ENCODE results near the gene PPP2R2D. TPM values are rescaled to one million over a fixed set of nuclear protein-coding genes. Genes with fewer than 3 reads are reported as not detected.

Gene PPP2R2D
- total RNA-seq, 2 donors from 2014 or later: 23.8 to 30.6 TPM

DNA sequence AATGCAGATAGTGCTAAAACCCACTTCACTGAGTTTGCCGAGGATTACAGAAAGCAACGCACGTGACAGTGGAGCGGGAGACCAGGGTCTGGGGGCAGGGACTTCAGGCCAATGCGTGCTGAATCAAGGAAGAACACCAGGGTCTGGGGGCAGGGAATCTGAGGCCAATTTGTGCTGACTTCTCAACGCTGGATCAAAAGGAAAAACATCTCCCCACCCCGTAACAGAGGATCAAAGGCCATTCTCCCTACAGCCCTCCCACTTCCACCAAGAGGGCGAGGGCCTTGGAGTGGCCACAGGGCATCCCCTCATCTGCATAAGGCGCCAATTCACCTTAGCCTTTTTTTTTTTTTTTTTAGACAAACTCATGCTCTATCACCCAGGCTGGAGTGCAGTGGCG is 103.2 kb downstream of the PPP2R2D start:
- no peaks in the 10 kb centered on the region for H3K36me3 ChIP-seq
- H3K4me3 ChIP-seq: no peak overlapping the region
- no peaks in the 10 kb centered on the region for H3K4me1 ChIP-seq
- DNase-seq (ENCODE audit: low spot score): no peak
- no peak for TF ChIP-seq CTCF (IDR thresholded peaks at IDR 0.05)
- no peak overlapping the region for H3K27ac ChIP-seq
- no peaks in the 10 kb centered on the region for H3K9me3 ChIP-seq
- H3K27me3 ChIP-seq: no peaks in the 10 kb centered on the region

GRCh38 chr10:132005147-132005546 is 104.3 kb downstream of the PPP2R2D start:
- Histone ChIP-seq H3K4me1 (no peaks in the 10 kb centered on the region), H3K27ac (no peak overlapping the region), H3K27me3 (no peaks in the 10 kb centered on the region), H3K9me3 (no peaks in the 10 kb centered on the region), H3K4me3 (no peak overlapping the region), H3K36me3 (no peaks in the 10 kb centered on the region)
- TF ChIP-seq CTCF (IDR thresholded peaks at IDR 0.05): no peak
- DNase-seq (ENCODE audit: low spot score): no peak

DNA sequence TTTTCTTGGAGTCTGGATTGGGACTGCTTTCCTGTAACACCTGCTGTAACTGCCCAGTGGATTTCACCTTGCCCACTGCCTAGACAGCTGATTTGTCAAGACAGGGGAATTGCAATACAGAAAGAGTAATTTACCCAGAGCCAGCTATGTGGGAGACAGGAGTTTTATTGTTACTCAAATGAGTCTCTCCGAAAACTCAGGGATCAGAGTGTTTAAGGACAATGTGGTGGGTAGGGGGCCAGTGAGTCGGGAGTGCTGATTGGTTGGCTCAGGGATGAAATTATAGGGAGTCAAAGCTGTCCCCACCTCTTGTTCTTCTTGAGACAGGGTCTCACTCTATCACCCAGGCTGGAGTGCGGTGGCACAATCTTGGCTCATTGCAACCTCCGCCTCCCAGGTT is 106.2 kb downstream of the PPP2R2D start:
- no peak overlapping the region for H3K4me3 ChIP-seq
- TF ChIP-seq CTCF (IDR thresholded peaks at IDR 0.05): no peak
- no peak for DNase-seq (ENCODE audit: low spot score)
- H3K4me1 ChIP-seq: no peaks in the 10 kb centered on the region
- no peaks in the 10 kb centered on the region for H3K27me3 ChIP-seq
- no peak overlapping the region for H3K27ac ChIP-seq
- no peaks in the 10 kb centered on the region for H3K9me3 ChIP-seq
- H3K36me3 ChIP-seq: no peaks in the 10 kb centered on the region

DNA sequence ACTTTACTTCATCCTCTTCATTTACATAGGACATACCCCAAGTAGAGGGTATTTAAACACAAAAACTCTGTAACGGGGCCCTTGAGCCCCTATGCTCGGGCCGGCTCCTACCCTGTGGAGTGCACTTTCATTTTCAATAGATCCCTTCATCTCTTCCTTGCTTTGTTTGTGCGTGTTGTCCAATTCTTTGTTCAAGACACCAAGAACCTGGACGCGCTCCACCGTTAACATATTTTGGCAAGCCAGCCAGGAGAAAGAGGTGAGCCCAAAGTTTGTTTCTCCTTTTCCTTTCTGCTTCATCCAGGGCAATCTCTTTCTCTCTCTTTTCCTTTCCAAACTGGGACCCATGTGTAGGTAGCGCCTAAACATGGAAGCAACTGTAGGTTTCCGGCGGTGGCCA is 106.9 kb downstream of the PPP2R2D start:
- Histone ChIP-seq H3K9me3 (no peaks in the 10 kb centered on the region), H3K4me3 (no peak overlapping the region), H3K27me3 (no peaks in the 10 kb centered on the region), H3K4me1 (no peaks in the 10 kb centered on the region), H3K36me3 (no peaks in the 10 kb centered on the region), H3K27ac (no peak overlapping the region)
- no peak for DNase-seq (ENCODE audit: low spot score)
- no peak for TF ChIP-seq CTCF (IDR thresholded peaks at IDR 0.05)

Other genes starting within 250 kb of the PPP2R2D start
- 100 to 1,000 TPM; 187 to 189 TPM for gene BNIP3, start 80.9 kb downstream of the PPP2R2D start, total RNA-seq
- under 1 TPM; 0.20 to 0.44 TPM for gene JAKMIP3, start 164.9 kb downstream of the PPP2R2D start, total RNA-seq